Neuronal stem cell (in vitro differentiated cells): ENCODE measurements around the gene PCBP1.
"Not testable (repeated sequence)": the region's sequence is repeated elsewhere in the genome, so short reads cannot be mapped to it uniquely, and the experiment has no call there.

Experiments used
- DNase-seq: peaks from one replicate; pipeline ENCODE4 v3.0.0-alpha.2; 2013; ENCODE audit warnings: low spot score
- H2AFZ ChIP-seq: one replicate; pipeline ENCODE4 v1.6.1; 2013; ENCODE audit warnings: mild to moderate bottlenecking, low read length, inconsistent platforms
- H2AK5ac ChIP-seq: 2 replicates; pipeline ENCODE4 v1.6.1; 2013; ENCODE audit warnings: low read depth, mild to moderate bottlenecking, inconsistent platforms, low read length, moderate library complexity, mixed read lengths
- H2BK120ac ChIP-seq: 2 replicates; pipeline ENCODE4 v1.6.1; 2013; ENCODE audit warnings: low read depth, mild to moderate bottlenecking, inconsistent platforms, low read length, moderate library complexity, mixed read lengths
- H2BK12ac ChIP-seq: one replicate; pipeline ENCODE4 v1.6.1; 2013; ENCODE audit warnings: low read length, inconsistent platforms
- H2BK15ac ChIP-seq: 2 replicates; pipeline ENCODE4 v1.6.1; 2013; ENCODE audit warnings: mild to moderate bottlenecking, low read length, inconsistent platforms, mixed read lengths
- H2BK5ac ChIP-seq: one replicate; pipeline ENCODE4 v1.6.1; 2013; ENCODE audit warnings: inconsistent platforms, mild to moderate bottlenecking, low read length, moderate library complexity
- H3K14ac ChIP-seq: one replicate; pipeline ENCODE4 v1.6.1; 2013; ENCODE audit warnings: low read length, inconsistent platforms
- H3K18ac ChIP-seq: 2 replicates; pipeline ENCODE4 v1.6.1; 2013; ENCODE audit warnings: low read length, inconsistent platforms
- H3K23ac ChIP-seq: 2 replicates; pipeline ENCODE4 v1.6.1; 2013; ENCODE audit warnings: low read depth, mild to moderate bottlenecking, mixed read lengths, low read length, inconsistent platforms; ENCODE audit not compliant: poor library complexity
- H3K27ac ChIP-seq: replicated peaks from 3 replicates; pipeline ENCODE4 v1.5.1; 2013; ENCODE audit warnings: low read length, inconsistent platforms
- H3K27me3 ChIP-seq, 3 experiments: 2 replicates each; pipeline ENCODE4 v1.6.1; 2013; ENCODE audit warnings: low read length in 3 of 3, mild to moderate bottlenecking in 2 of 3, inconsistent platforms in 1 of 3, low read depth in 1 of 3, mixed read lengths in 1 of 3, moderate library complexity in 1 of 3; ENCODE audit not compliant: control insufficient read depth in 3 of 3, insufficient read depth in 3 of 3
- H3K36me3 ChIP-seq, 2 donors: replicated peaks in 1 of 2; 2 replicates each; pipeline ENCODE4 v1.6.1; 2013; ENCODE audit warnings: low read length in 2 of 2; ENCODE audit not compliant: control insufficient read depth in 2 of 2, insufficient read depth in 2 of 2
- H3K4ac ChIP-seq: 2 replicates; pipeline ENCODE4 v1.6.1; 2013; ENCODE audit warnings: inconsistent platforms, mild to moderate bottlenecking, low read length, moderate library complexity
- H3K4me1 ChIP-seq, 2 donors: 1 replicate in 1 of 2; 2 replicates in 1 of 2; pipeline ENCODE4 v1.6.1; 2013; ENCODE audit warnings: low read length in 2 of 2, low read depth in 1 of 2; ENCODE audit not compliant: control insufficient read depth in 2 of 2, insufficient read depth in 1 of 2
- H3K4me2 ChIP-seq: one replicate; pipeline ENCODE4 v1.6.1; 2013; ENCODE audit warnings: mild to moderate bottlenecking, low read length, inconsistent platforms; ENCODE audit not compliant: insufficient read depth, poor library complexity, severe bottlenecking
- H3K4me3 ChIP-seq, 2 donors: 2 replicates each; pipeline ENCODE4 v1.5.1; 2013; ENCODE audit warnings: low read length in 2 of 2, mild to moderate bottlenecking in 2 of 2, inconsistent platforms in 1 of 2, moderate library complexity in 1 of 2
- H3K79me1 ChIP-seq: one replicate; pipeline ENCODE4 v1.6.1; 2013; ENCODE audit warnings: low read depth, mild to moderate bottlenecking, inconsistent platforms, low read length, moderate library complexity
- H3K9ac ChIP-seq: one replicate; pipeline ENCODE4 v1.6.1; 2013; ENCODE audit warnings: mild to moderate bottlenecking, low read depth, low read length, inconsistent platforms; ENCODE audit not compliant: poor library complexity
- H3K9me3 ChIP-seq, 2 donors: replicated peaks in 1 of 2; 2 replicates each; pipeline versions ENCODE3 to v1.6.1; 2013; ENCODE audit warnings: low read length in 2 of 2, mild to moderate bottlenecking in 2 of 2, inconsistent platforms in 1 of 2, low read depth in 1 of 2, mixed read lengths in 1 of 2, moderate library complexity in 1 of 2; ENCODE audit not compliant: control insufficient read depth in 2 of 2, insufficient read depth in 1 of 2
- H4K8ac ChIP-seq: one replicate; pipeline ENCODE4 v1.6.1; 2013; ENCODE audit warnings: low read depth, mild to moderate bottlenecking, inconsistent platforms, low read length, moderate library complexity
- H4K91ac ChIP-seq: one replicate; pipeline ENCODE4 v1.6.1; 2013; ENCODE audit warnings: low read length, low read depth, mild to moderate bottlenecking, inconsistent platforms; ENCODE audit not compliant: poor library complexity
- WGBS, 2 donors: extraction: QIAGEN DNeasy Blood & Tissue Kit; methylation state at CpG; one replicate each; pipeline ENCODE4 v1.1.7; 2013; ENCODE audit warnings: missing lambda C conversion rate in 2 of 2, mixed read lengths in 1 of 2; ENCODE audit not compliant: insufficient read length in 2 of 2, insufficient replicate concordance in 1 of 2; ENCODE audit errors: extremely low coverage in 2 of 2; 5-methylcytosine and 5-hydroxymethylcytosine counted together

Gene PCBP1

DNA sequence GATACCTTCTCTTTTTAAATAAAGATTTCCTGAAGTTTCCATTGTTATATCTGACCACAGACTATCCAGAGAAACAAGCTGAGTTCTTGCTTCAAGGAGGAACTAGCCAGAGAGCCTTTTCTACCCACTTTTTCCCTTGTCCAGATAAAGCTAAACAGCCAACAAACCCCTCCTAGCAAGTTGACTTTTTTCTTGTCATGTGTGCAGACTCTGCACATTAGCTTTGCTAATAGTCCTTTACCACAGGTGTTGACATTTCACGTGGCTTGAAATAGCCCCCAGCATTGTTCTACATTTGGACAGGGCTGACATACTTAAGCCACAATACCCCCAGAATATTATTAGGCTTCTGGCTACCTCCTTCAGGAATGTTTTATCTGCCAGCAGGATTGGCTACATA is 40.7 kb downstream of the PCBP1 start:
- H4K91ac ChIP-seq, result no peak overlapping the region
- no peak overlapping the region for H3K18ac ChIP-seq
- H3K4me3 ChIP-seq, result no peak overlapping the region
- no peak overlapping the region for H3K9ac ChIP-seq
- H3K14ac ChIP-seq, result no peak overlapping the region
- no peaks in the 10 kb centered on the region for H3K36me3 ChIP-seq
- no peak overlapping the region for H2AFZ ChIP-seq
- H2BK12ac ChIP-seq, result no peak overlapping the region
- H3K4me2 ChIP-seq, result no peak overlapping the region
- no peak overlapping the region for H4K8ac ChIP-seq
- no peak for DNase-seq
- no peak overlapping the region for H2BK120ac ChIP-seq
- H2BK15ac ChIP-seq, result no peak overlapping the region
- H3K9me3 ChIP-seq, result no peaks in the 10 kb centered on the region
- H3K23ac ChIP-seq, result no peak overlapping the region
- no CpG with 5 or more reads among the region's 1 CpG for WGBS, 2 donors
- no peaks in the 10 kb centered on the region for H3K79me1 ChIP-seq
- H3K4me1 ChIP-seq, result peaks cover 15% of the 10 kb centered on the region in 2 donors
- H2BK5ac ChIP-seq, result no peak overlapping the region
- no peaks in the 10 kb centered on the region for H3K27me3 ChIP-seq
- no peak overlapping the region for H3K27ac ChIP-seq
- no peak overlapping the region for H3K4ac ChIP-seq
- no peak overlapping the region for H2AK5ac ChIP-seq

DNA sequence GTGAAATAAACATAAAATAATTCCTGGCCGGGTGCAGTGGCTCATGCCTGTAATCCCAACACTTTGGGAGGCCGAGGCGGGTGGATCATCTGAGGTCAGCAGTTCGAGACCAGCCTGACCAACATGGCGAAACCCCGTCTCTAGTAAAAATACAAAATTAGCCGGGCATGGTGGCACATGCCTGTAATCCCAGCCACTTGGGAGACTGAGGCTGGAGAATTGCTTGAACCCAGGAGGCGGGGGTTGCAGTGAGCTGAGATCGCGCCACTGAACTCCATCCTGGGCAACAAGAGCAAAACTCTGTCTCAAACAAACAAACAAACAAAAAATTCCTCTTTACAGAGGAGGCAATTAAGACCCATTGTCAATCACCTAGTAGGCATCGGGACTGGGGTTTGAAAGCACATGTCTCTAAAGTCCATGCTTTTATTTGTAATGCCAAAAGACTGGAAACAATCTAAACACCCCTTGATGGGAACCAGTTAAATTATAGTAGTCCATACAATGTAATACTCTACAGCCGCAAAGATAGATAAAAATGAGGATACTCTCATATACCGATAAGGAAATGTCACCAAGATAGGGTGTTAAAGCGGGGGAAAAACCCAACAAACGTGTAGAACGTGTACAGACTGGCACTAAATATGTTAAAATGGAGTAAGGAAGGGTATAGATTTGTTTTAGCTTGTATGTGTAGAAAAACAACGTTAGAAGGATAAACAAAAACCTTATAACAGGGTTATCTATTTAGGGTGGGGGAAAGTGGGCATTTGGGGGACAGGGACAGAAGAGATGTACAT is 44.3 kb downstream of the PCBP1 start:
- not testable (repeated sequence) for H3K27ac ChIP-seq, H2AFZ ChIP-seq, H3K9ac ChIP-seq, H4K8ac ChIP-seq, H4K91ac ChIP-seq, H3K4me2 ChIP-seq, H3K27me3 ChIP-seq, H2BK12ac ChIP-seq, H3K4me3 ChIP-seq, H2BK5ac ChIP-seq, H2BK15ac ChIP-seq, H3K23ac ChIP-seq, DNase-seq, H3K36me3 ChIP-seq, H3K4ac ChIP-seq, H2BK120ac ChIP-seq, H3K18ac ChIP-seq, H3K14ac ChIP-seq, H2AK5ac ChIP-seq, H3K79me1 ChIP-seq, H3K9me3 ChIP-seq
- peaks cover 6 to 10% of the 10 kb centered on the region in 2 donors for H3K4me1 ChIP-seq
- WGBS, 2 donors, result no CpG with 5 or more reads among the region's 17 CpGs

DNA sequence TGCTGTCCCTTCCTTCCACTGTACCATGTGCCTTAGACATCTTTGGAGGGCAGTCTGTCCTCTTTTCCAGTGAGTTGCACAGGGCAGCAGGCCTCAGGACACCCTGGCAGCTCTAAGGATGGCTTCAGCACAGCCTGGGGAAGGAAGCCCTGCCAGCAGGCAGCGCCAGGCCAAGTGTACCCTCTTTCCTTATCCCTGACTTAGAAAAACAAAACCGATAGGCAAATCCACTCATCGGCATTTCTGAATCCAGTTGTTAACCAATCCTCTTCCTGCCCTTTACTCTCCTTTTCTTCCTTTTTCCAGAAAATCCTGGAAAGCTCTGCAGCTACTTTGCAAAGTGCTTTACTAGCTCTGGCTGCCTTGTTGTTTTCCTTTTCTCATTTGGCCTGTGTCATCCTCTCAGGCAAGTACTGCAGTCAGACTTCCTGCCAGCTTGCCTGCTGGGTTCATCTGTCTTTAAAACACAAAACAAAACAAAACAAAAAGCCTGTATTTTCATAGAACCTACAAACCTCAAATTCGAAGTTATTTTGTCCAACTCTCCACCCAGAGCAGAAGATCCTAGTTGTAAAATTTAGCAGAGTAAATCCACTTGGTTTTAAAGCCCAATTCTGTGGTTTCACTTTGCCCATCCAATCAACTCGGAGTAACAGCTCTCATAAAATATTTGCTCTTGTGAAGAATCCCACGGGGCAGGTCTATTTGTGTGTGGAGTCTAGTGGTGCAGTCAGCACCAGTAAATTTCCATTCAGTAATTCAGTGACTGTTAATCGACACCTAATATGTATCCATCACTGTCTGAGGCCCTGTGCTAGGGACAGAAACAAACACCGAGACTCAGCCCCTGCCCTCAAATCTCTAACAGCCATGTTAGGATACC is 45.2 kb downstream of the PCBP1 start:
- no CpG with 5 or more reads among the region's 8 CpGs for WGBS, 2 donors
- DNase-seq, result no peak
- peak overlapping the region; percentile 82 for H2AFZ ChIP-seq
- no peak overlapping the region for H2BK15ac ChIP-seq
- H3K9me3 ChIP-seq, result no peaks in the 10 kb centered on the region
- H4K8ac ChIP-seq, result no peak overlapping the region
- H2BK12ac ChIP-seq, result no peak overlapping the region
- H3K9ac ChIP-seq, result no peak overlapping the region
- H3K18ac ChIP-seq, result no peak overlapping the region
- H3K4me1 ChIP-seq, result peaks cover 6 to 10% of the 10 kb centered on the region in 2 donors
- no peaks in the 10 kb centered on the region for H3K27me3 ChIP-seq
- H2BK120ac ChIP-seq, result no peak overlapping the region
- H3K4me3 ChIP-seq, result no peak overlapping the region
- H2BK5ac ChIP-seq, result no peak overlapping the region
- no peaks in the 10 kb centered on the region for H3K36me3 ChIP-seq
- peak overlapping the region; percentile 10 for H3K27ac ChIP-seq
- H3K23ac ChIP-seq, result no peak overlapping the region
- no peaks in the 10 kb centered on the region for H3K79me1 ChIP-seq
- H3K4ac ChIP-seq, result no peak overlapping the region
- no peak overlapping the region for H3K14ac ChIP-seq
- H4K91ac ChIP-seq, result no peak overlapping the region
- no peak overlapping the region for H3K4me2 ChIP-seq
- H2AK5ac ChIP-seq, result no peak overlapping the region

DNA sequence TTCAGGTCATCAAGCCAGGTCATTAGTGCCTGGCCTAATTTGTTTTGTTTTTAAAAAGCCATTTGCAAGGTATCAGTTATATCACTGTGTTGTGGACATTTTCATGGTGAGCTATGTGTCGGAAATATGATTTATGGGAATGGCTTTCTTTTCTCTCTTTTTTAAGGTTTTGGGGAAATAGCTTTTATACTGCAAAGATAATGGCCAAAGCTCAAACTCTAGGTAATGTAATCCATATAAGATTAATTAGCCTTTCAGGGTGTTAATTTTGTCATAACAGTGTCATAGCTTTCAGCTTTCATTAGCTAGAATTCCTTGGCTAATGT is 45.8 kb downstream of the PCBP1 start:
- Histone ChIP-seq H2AFZ (peak overlapping the region; percentile 82), H3K4me2 (no peak overlapping the region), H4K8ac (no peak overlapping the region), H2BK15ac (no peak overlapping the region), H3K14ac (no peak overlapping the region), H3K27ac (no peak overlapping the region), H2BK5ac (no peak overlapping the region), H3K9ac (no peak overlapping the region), H2AK5ac (no peak overlapping the region), H3K23ac (no peak overlapping the region), H3K36me3 (no peaks in the 10 kb centered on the region), H3K27me3 (no peaks in the 10 kb centered on the region), H3K4ac (no peak overlapping the region), H4K91ac (no peak overlapping the region), H3K79me1 (no peaks in the 10 kb centered on the region), H3K4me1 (peaks cover 4 to 10% of the 10 kb centered on the region in 2 donors), H3K18ac (no peak overlapping the region), H3K4me3 (no peak overlapping the region), H3K9me3 (no peaks in the 10 kb centered on the region), H2BK12ac (no peak overlapping the region), H2BK120ac (no peak overlapping the region)
- WGBS, 2 donors, result no CpG with 5 or more reads among the region's 1 CpG
- no peak for DNase-seq
